Measurements from ENCODE around the gene CRIP3. TPM values are rescaled to one million over a fixed set of nuclear protein-coding genes. Genes with fewer than 3 reads are reported as not detected.

The CRIP3 gene
- total RNA-seq, 1 experiment from 2014 or later, result not detected

Other genes with a start within 250 kb of the CRIP3 start
- 25.8 and 26.2 TPM in 2 replicates for gene MRPL2, start 249.4 kb downstream of the CRIP3 start, total RNA-seq (2014; rRNA removed; shearing (Covaris generic))
- 10.5 and 13.2 TPM in 2 replicates for gene KLC4, start 249.2 kb downstream of the CRIP3 start, total RNA-seq (2014; rRNA removed; shearing (Covaris generic))
- 84.2 and 88.3 TPM in 2 replicates for gene PTK7, start 232.5 kb downstream of the CRIP3 start, total RNA-seq (2014; rRNA removed; shearing (Covaris generic))
- 23.5 and 25.8 TPM in 2 replicates for gene SRF, start 137.6 kb downstream of the CRIP3 start, total RNA-seq (2014; rRNA removed; shearing (Covaris generic))
- gene CUL9, start 126.6 kb downstream of the CRIP3 start, total RNA-seq (2014; rRNA removed; shearing (Covaris generic)), result 14.1 and 14.5 TPM in 2 replicates
- 23.8 and 31.4 TPM in 2 replicates for gene DNPH1, start 79.3 kb downstream of the CRIP3 start, total RNA-seq (2014; rRNA removed; shearing (Covaris generic))
- gene TTBK1, start 65.3 kb downstream of the CRIP3 start, total RNA-seq (2014; rRNA removed; shearing (Covaris generic)), result not detected in 2 replicates
- gene SLC22A7, start 10.6 kb downstream of the CRIP3 start, total RNA-seq (2014; rRNA removed; shearing (Covaris generic)), result not detected in 2 replicates
- 17.2 and 17.7 TPM in 2 replicates for gene ZNF318, start 60.8 kb upstream of the CRIP3 start, total RNA-seq (2014; rRNA removed; shearing (Covaris generic))
- gene ABCC10, start 118.7 kb upstream of the CRIP3 start, total RNA-seq (2014; rRNA removed; shearing (Covaris generic)), result 6.9 and 10.3 TPM in 2 replicates
- gene DLK2, start 146.7 kb upstream of the CRIP3 start, total RNA-seq (2014; rRNA removed; shearing (Covaris generic)), result 5.4 and 5.8 TPM in 2 replicates
- 32.2 and 38.8 TPM in 2 replicates for gene TJAP1, start 168.7 kb upstream of the CRIP3 start, total RNA-seq (2014; rRNA removed; shearing (Covaris generic))
- 0.14 TPM in 1 of 2 replicates, not detected in the other for gene LRRC73, start 201.5 kb upstream of the CRIP3 start, total RNA-seq (2014; rRNA removed; shearing (Covaris generic))
- 56.3 and 61.7 TPM in 2 replicates for gene YIPF3, start 208.1 kb upstream of the CRIP3 start, total RNA-seq (2014; rRNA removed; shearing (Covaris generic))
- 37.3 and 38.3 TPM in 2 replicates for gene POLR1C, start 208.3 kb upstream of the CRIP3 start, total RNA-seq (2014; rRNA removed; shearing (Covaris generic))